GM21576 (cell line): Measurements from ENCODE around the gene ELMO1.

Experiments used
- ATAC-seq: cut with Tn5 transposase; IDR thresholded peaks from one replicate; pipeline ENCODE4 v1.9.1; 2021; ENCODE audit warnings: mild to moderate bottlenecking, moderate library complexity; ENCODE audit not compliant: unreplicated experiment

The ELMO1 gene

GRCh38 chr7:37376386-37376785 is 72.3 kb downstream of the ELMO1 start:
- ATAC-seq, result no peak

- no peak for ATAC-seq
Observed at GRCh38 chr7:37372750-37373149, 75.9 kb downstream of the ELMO1 start.

GRCh38 chr7:37371755-37372154 is 76.9 kb downstream of the ELMO1 start:
- no peak for ATAC-seq

- ATAC-seq, result no peak
Observed at GRCh38 chr7:37369906-37370305, 78.8 kb downstream of the ELMO1 start.

- no peak for ATAC-seq
Observed at GRCh38 chr7:37368540-37368939, 80.1 kb downstream of the ELMO1 start.

- ATAC-seq, result no peak
Observed at GRCh38 chr7:37367010-37367409, 81.7 kb downstream of the ELMO1 start.

GRCh38 chr7:37366445-37366844 is 82.2 kb downstream of the ELMO1 start:
- no peak for ATAC-seq

- no peak for ATAC-seq
Observed at GRCh38 chr7:37365405-37365804, 83.3 kb downstream of the ELMO1 start.

GRCh38 chr7:37364856-37365255 is 83.8 kb downstream of the ELMO1 start:
- ATAC-seq, result no peak

- no peak for ATAC-seq
Observed at GRCh38 chr7:37363536-37364491, 84.8 kb downstream of the ELMO1 start.

- no peak for ATAC-seq
Observed at GRCh38 chr7:37362802-37363201, 85.9 kb downstream of the ELMO1 start.

- no peak for ATAC-seq
Observed at GRCh38 chr7:37360484-37360883, 88.2 kb downstream of the ELMO1 start.

- ATAC-seq, result no peak
Observed at GRCh38 chr7:37359662-37360444, 88.8 kb downstream of the ELMO1 start.

- no peak for ATAC-seq
Observed at GRCh38 chr7:37359180-37359579, 89.5 kb downstream of the ELMO1 start.

GRCh38 chr7:37357637-37357996 is 91.0 kb downstream of the ELMO1 start:
- no peak for ATAC-seq

- ATAC-seq, result no peak
Observed at GRCh38 chr7:37356911-37357636, 91.6 kb downstream of the ELMO1 start.

GRCh38 chr7:37354656-37355131 is 94.0 kb downstream of the ELMO1 start:
- peak; percentile 36 for ATAC-seq

GRCh38 chr7:37353949-37354655 is 94.6 kb downstream of the ELMO1 start:
- no peak for ATAC-seq

GRCh38 chr7:37352974-37353948 is 95.4 kb downstream of the ELMO1 start:
- ATAC-seq, result peak; percentile 54
